Testis (tissue), 3 donors: Measurements from ENCODE around the gene ACSS2. TPM values are rescaled to one million over a fixed set of nuclear protein-coding genes. Genes with fewer than 3 reads are reported as not detected.

Experiments used
- DNase-seq: peaks from one replicate; pipeline ENCODE4 v3.0.0-alpha.2; 2019
- H3K27ac ChIP-seq, 2 donors: fragments of 200-600 bp; sonication (generic); one replicate each; pipeline ENCODE4 v1.5.1; 2019
- H3K27me3 ChIP-seq: fragments of 200-600 bp; sonication (generic); one replicate; pipeline ENCODE4 v1.5.1; 2019
- H3K36me3 ChIP-seq: fragments of 200-600 bp; sonication (generic); one replicate; pipeline ENCODE4 v1.5.1; 2017; ENCODE audit warnings: low read depth; ENCODE audit errors: missing control alignments
- H3K4me1 ChIP-seq: fragments of 200-600 bp; sonication (generic); one replicate; pipeline ENCODE4 v1.5.1; 2019
- H3K4me3 ChIP-seq, 2 donors: fragments of 200-600 bp; sonication (generic); one replicate each; pipeline ENCODE4 v1.5.1; 2017 to 2019
- H3K9me3 ChIP-seq: fragments of 200-600 bp; sonication (generic); one replicate; pipeline ENCODE4 v1.5.1; 2017
- POLR2A ChIP-seq: fragments of 450-650 bp; IDR thresholded peaks from one replicate; pipeline ENCODE4 v1.6.1; 2017; ENCODE audit warnings: antibody characterized with exemption, mild to moderate bottlenecking, moderate library complexity
- WGBS, 2 donors: methylation state at CpG; one replicate each; pipeline ENCODE4 v1.1.5; 2018; 5-methylcytosine and 5-hydroxymethylcytosine counted together
- intact Hi-C: fragments of 100-400 bp; cut with DNase I; formaldehyde crosslinking; loops from one replicate; pipeline ENCODE4 v1.15.1; 2023; ENCODE audit warnings: low total_unique reads
- polyA plus RNA-seq: library from polyadenylated mRNA; stranded (reverse); fragments of 350-450 nt; fragmentation: Illumina TruSeq; extraction: RNeasy Lipid Tissue Mini Kit (QIAGEN cat#74804); gene quantifications from one replicate; pipeline ENCODE4 v1.2.3, GENCODE V29; 2014; ENCODE audit warnings: low read depth, low replicate concordance; ENCODE audit not compliant: insufficient read depth
- total RNA-seq, 2 donors: library from RNA; depleted of rRNA; stranded (reverse); fragments of >200 nt; gene quantifications; one replicate each; pipeline ENCODE4 v1.2.3, GENCODE V29; 2016
- TF ChIP-seq, protein P1 (sequence below), 3 experiments: fragments of 450-650 bp in 2 of 3; fragments of 200-600 bp in 1 of 3; sonication (generic) in 1 of 3; IDR thresholded peaks; one replicate each; pipeline ENCODE4 v1.5.1; 2016 to 2019; ENCODE audit warnings: antibody characterized with exemption in 3 of 3, mild to moderate bottlenecking in 2 of 3, moderate library complexity in 1 of 3

Gene ACSS2
- total and polyA plus RNA-seq, 3 donors from 2014 or later, result 39.7 to 63.7 (median 58.2) TPM

DNA sequence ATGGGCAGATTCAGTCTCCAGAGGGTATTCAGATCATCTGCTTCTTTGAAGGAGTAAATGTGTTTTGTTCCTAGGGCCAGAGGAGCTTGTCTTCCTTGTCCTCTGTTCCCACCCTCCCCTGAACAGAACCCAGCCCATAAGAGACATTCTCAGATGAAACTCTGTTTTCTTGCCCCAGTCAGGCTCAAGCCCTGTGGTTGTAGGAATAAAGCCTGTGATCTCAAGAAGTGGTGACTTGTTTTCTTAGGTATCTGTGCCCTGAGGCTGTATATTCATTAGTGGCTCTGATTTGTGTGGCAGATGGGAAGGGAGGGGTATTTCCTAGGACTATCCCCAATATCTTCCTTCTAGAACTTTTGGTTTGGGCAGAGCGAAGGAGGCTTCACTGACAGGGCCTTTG lies 51.3 kb downstream of the ACSS2 start:
- no peaks in the 10 kb centered on the region for H3K4me1 ChIP-seq
- no peak overlapping the region for H3K27ac ChIP-seq
- no peak for DNase-seq
- intact Hi-C loops, result no loop called here
- H3K36me3 ChIP-seq, result no peaks in the 10 kb centered on the region
- no peaks in the 10 kb centered on the region for H3K9me3 ChIP-seq
- 100% methylated on average over 1 of the region's 1 CpG for WGBS, 2 donors
- H3K27me3 ChIP-seq, result no peaks in the 10 kb centered on the region
- TF ChIP-seq, protein P1, sequence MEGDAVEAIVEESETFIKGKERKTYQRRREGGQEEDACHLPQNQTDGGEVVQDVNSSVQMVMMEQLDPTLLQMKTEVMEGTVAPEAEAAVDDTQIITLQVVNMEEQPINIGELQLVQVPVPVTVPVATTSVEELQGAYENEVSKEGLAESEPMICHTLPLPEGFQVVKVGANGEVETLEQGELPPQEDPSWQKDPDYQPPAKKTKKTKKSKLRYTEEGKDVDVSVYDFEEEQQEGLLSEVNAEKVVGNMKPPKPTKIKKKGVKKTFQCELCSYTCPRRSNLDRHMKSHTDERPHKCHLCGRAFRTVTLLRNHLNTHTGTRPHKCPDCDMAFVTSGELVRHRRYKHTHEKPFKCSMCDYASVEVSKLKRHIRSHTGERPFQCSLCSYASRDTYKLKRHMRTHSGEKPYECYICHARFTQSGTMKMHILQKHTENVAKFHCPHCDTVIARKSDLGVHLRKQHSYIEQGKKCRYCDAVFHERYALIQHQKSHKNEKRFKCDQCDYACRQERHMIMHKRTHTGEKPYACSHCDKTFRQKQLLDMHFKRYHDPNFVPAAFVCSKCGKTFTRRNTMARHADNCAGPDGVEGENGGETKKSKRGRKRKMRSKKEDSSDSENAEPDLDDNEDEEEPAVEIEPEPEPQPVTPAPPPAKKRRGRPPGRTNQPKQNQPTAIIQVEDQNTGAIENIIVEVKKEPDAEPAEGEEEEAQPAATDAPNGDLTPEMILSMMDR (IDR thresholded peaks at IDR 0.05), result no peak
- TF ChIP-seq POLR2A, result no peak
- H3K4me3 ChIP-seq, result no peak overlapping the region

DNA sequence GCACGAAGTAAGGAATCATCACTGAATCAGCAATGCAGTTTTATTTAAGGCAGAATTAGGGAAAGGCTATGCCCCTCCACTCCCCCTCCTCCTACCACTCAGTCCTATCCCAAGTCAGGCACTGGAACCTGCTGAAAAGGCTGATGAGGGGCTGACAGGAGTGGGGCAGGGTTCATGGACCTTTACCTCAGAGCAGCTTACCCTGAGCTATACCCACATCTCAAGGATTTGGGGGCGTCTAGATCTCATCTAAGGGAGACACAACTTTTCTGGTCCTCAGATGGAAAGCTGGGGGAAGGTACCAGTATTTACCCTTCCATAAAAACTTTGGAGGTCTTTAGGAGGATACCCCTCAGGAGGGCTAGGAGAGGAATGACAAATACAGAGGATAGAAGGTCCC lies 52.0 kb downstream of the ACSS2 start:
- H3K36me3 ChIP-seq, result no peaks in the 10 kb centered on the region
- 100% methylated on average over 2 of the region's 2 CpGs for WGBS, 2 donors

DNA sequence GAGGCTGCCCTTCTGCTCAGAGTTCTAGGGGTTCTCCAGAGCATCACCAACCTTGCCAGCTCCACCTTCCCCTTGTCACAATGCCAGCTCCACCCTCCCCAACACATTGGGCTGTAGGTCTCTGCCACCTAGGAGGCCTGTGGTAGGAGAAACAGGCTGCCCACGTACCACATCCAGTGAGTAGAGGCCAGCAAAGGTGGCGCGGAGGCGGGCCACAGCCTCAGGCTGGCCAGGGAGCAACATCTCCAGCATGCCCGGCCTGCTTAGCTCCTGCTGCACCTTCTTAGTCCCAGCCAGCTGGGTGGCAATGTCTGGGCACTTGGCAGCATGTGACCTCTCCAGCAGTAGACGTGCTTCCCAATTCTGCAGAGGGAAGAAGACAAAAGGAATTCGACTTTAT lies 55.4 kb downstream of the ACSS2 start:
- no peaks in the 10 kb centered on the region for H3K4me1 ChIP-seq
- WGBS, 2 donors, result 88 to 94% methylated on average over 4 to 7 of the region's 7 CpGs
- H3K4me3 ChIP-seq, result no peak overlapping the region
- no peak overlapping the region for H3K27ac ChIP-seq
- H3K27me3 ChIP-seq, result no peaks in the 10 kb centered on the region
- no peaks in the 10 kb centered on the region for H3K36me3 ChIP-seq
- intact Hi-C loops, result no loop called here
- no peak for TF ChIP-seq POLR2A
- TF ChIP-seq, protein P1 (IDR thresholded peaks at IDR 0.05), result no peak
- no peak for DNase-seq
- H3K9me3 ChIP-seq, result no peaks in the 10 kb centered on the region

More for the DNA sequence above, 52.0 kb downstream of the ACSS2 start:
- intact Hi-C loops, result no loop called here
- no peak overlapping the region for H3K27ac ChIP-seq
- no peaks in the 10 kb centered on the region for H3K4me1 ChIP-seq
- DNase-seq, result no peak
- no peaks in the 10 kb centered on the region for H3K9me3 ChIP-seq
- H3K4me3 ChIP-seq, result no peak overlapping the region
- TF ChIP-seq, protein P1 (IDR thresholded peaks at IDR 0.05), result no peak
- no peak for TF ChIP-seq POLR2A
- H3K27me3 ChIP-seq, result no peaks in the 10 kb centered on the region

DNA sequence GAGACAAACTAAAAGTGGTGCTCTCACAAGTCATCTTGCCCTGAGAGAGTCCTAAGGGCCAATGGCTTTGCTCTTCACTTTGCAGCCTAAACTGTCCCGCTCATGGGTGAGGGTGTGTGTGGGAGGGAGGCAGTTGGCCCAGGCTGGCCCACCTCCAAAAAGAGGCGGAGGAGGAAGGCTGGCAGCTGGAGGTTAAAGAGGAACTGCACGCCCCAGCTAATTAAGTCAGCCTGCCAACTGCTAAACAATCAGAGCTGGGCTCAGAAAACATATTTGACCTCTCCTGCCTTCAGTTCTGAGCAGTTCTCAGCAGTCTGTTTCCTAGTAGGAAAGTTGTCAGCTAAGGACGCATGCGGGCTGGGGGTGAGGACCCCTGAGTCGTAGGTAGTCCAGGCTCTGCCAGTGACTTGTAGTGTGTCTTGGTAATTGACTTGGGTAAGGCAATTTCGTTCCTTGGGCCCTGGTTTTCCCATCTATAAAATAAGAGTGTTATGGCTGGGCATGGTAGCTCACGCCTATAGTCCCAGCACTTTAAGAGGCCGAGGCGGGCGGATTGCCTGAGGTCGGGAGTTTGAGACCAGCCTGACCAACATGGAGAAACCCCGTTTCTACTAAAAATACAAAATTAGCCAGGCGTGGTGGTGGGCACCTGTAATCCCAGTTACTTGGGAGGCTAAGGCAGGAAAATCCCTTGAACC lies 62.2 kb downstream of the ACSS2 start:
- peak overlapping the region in 1 of 2 donors; percentile 69 for H3K27ac ChIP-seq
- no peaks in the 10 kb centered on the region for H3K9me3 ChIP-seq
- H3K4me3 ChIP-seq, result no peak overlapping the region
- peak; percentile 83 for DNase-seq
- TF ChIP-seq POLR2A, result no peak
- TF ChIP-seq, protein P1 (IDR thresholded peaks at IDR 0.05), result no peak
- no peaks in the 10 kb centered on the region for H3K36me3 ChIP-seq
- peaks cover 13% of the 10 kb centered on the region for H3K4me1 ChIP-seq
- WGBS, 2 donors, result 74% methylated on average over 14 of the region's 14 CpGs
- intact Hi-C loops, result no loop called here
- no peaks in the 10 kb centered on the region for H3K27me3 ChIP-seq

DNA sequence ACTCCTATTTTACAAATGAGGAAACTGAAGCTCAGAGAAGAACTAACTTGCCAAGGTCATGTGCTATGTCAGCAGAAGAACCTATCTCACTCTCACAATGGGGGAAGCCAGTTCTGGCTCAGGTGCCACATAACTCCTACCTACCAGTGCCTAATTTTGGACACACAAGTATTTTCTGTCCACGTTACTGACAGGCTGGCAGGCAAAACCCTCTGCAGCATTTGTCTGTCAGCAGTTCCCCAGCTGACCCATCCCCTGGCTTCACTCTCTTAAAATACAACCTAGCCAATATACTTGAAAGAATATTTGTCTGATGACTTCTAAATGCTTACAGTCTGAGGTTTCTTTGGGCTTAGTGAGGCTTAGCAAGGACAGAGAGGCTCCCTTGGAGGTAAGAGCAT lies 63.7 kb downstream of the ACSS2 start:
- Histone ChIP-seq H3K4me1 (peaks cover 13% of the 10 kb centered on the region), H3K27me3 (no peaks in the 10 kb centered on the region), H3K36me3 (no peaks in the 10 kb centered on the region), H3K27ac (no peak overlapping the region), H3K9me3 (no peaks in the 10 kb centered on the region), H3K4me3 (no peak overlapping the region)
- 74 to 83% methylated on average over 1 of the region's 1 CpG for WGBS, 2 donors
- DNase-seq, result no peak
- intact Hi-C loops, result no loop called here
- TF ChIP-seq, protein P1 (IDR thresholded peaks at IDR 0.05), result no peak
- no peak for TF ChIP-seq POLR2A
